Vagina (tissue), 2 donors: ENCODE results near the gene OR4X1.

Source experiments
- CTCF ChIP-seq, 3 experiments: fragments of 450-650 bp in 2 of 3; fragments of 200-600 bp in 1 of 3; sonication (generic) in 1 of 3; IDR thresholded peaks; one replicate each; pipeline ENCODE4 v1.5.1; 2017 to 2019; ENCODE audit warnings: antibody characterized with exemption in 3 of 3, mild to moderate bottlenecking in 2 of 3, moderate library complexity in 2 of 3
- POLR2A ChIP-seq, 2 donors: fragments of 450-650 bp; IDR thresholded peaks; one replicate each; pipeline ENCODE4 v1.6.1; 2017; ENCODE audit warnings: antibody characterized with exemption in 2 of 2, mild to moderate bottlenecking in 2 of 2, moderate library complexity in 2 of 2
- POLR2AphosphoS5 ChIP-seq, 2 donors: sonication (generic); formaldehyde crosslinking; IDR thresholded peaks; one replicate each; pipeline ENCODE4 v1.9.0; 2017; ENCODE audit warnings: antibody characterized with exemption in 2 of 2, mild to moderate bottlenecking in 2 of 2, low read depth in 1 of 2; ENCODE audit not compliant: insufficient read depth in 1 of 2

- TF ChIP-seq CTCF (IDR thresholded peaks at IDR 0.05) (no peak), POLR2A (IDR thresholded peaks at IDR 0.05) (no peak), POLR2AphosphoS5 (IDR thresholded peaks at IDR 0.05; ENCODE audit: insufficient read depth in 1 of 2, low read depth in 1 of 2) (no peak)
Measured at GRCh38 chr11:48305923-48306322, 42.3 kb downstream of the OR4X1 start, which contains the start of gene OR4S1.
